HEK293 (cell line): ENCODE results near the gene GLDC.
"Not testable (repeated sequence)": the region's sequence is repeated elsewhere in the genome, so short reads cannot be mapped to it uniquely, and the experiment has no call there.

Experiments used
- PRDM1 ChIP-seq: fragments of 450-650 bp; formaldehyde crosslinking; IDR thresholded peaks from 2 replicates; pipeline ENCODE4; 2016; ENCODE audit warnings: missing biosample characterization, missing genetic modification characterization
- ZEB2 ChIP-seq: fragments of 450-650 bp; formaldehyde crosslinking; IDR thresholded peaks from 2 replicates; pipeline ENCODE4 v1.5.1; 2016; ENCODE audit warnings: missing biosample characterization, missing genetic modification characterization
- ZNF155 ChIP-seq: fragments of 450-650 bp; formaldehyde crosslinking; IDR thresholded peaks from 2 replicates; pipeline ENCODE4 v1.5.1; 2016; ENCODE audit warnings: missing biosample characterization, missing genetic modification characterization
- ZNF324 ChIP-seq: fragments of 450-650 bp; formaldehyde crosslinking; IDR thresholded peaks from 2 replicates; pipeline ENCODE4 v1.5.1; 2016; ENCODE audit warnings: missing biosample characterization, missing genetic modification characterization
- TF ChIP-seq, protein P1 (sequence below): fragments of 450-650 bp; formaldehyde crosslinking; IDR thresholded peaks from 2 replicates; pipeline ENCODE4 v1.5.1; 2016; ENCODE audit warnings: missing biosample characterization, missing genetic modification characterization
- TF ChIP-seq, protein P2 (sequence below): fragments of 450-650 bp; formaldehyde crosslinking; IDR thresholded peaks from 2 replicates; pipeline ENCODE4 v1.5.1; 2016; ENCODE audit warnings: missing biosample characterization, missing genetic modification characterization
- TF ChIP-seq, protein P3 (sequence below): fragments of 450-650 bp; formaldehyde crosslinking; IDR thresholded peaks from 2 replicates; pipeline ENCODE4 v1.5.0; 2017; ENCODE audit warnings: missing biosample characterization, missing genetic modification characterization, borderline replicate concordance

DNA sequence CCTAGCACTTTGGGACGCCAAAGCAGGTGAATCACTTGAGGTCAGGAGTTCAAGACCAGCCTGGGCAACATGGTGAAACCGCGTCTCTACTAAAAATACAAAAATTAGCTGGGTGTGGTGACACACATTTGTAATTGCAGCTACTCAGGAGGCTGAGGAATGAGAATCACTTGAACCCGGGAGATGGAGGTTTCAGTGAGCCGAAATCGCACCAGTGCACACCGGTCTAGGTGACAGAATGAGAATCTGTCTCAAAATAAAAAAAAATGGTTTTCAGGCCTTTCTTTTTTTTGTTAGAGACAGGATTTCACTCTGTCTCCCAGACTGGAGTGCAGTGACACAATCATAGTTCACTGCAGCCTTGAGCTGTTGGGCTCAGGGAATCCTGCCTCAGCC is 45.1 kb upstream of the GLDC start:
- TF ChIP-seq, protein P1, sequence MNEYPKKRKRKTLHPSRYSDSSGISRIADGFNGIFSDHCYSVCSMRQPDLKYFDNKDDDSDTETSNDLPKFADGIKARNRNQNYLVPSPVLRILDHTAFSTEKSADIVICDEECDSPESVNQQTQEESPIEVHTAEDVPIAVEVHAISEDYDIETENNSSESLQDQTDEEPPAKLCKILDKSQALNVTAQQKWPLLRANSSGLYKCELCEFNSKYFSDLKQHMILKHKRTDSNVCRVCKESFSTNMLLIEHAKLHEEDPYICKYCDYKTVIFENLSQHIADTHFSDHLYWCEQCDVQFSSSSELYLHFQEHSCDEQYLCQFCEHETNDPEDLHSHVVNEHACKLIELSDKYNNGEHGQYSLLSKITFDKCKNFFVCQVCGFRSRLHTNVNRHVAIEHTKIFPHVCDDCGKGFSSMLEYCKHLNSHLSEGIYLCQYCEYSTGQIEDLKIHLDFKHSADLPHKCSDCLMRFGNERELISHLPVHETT (tag by site-specific recombination): not testable (repeated sequence)
- not testable (repeated sequence) for TF ChIP-seq PRDM1, ZNF155, ZEB2, ZNF324 (tag by site-specific recombination)
- TF ChIP-seq, protein P2, sequence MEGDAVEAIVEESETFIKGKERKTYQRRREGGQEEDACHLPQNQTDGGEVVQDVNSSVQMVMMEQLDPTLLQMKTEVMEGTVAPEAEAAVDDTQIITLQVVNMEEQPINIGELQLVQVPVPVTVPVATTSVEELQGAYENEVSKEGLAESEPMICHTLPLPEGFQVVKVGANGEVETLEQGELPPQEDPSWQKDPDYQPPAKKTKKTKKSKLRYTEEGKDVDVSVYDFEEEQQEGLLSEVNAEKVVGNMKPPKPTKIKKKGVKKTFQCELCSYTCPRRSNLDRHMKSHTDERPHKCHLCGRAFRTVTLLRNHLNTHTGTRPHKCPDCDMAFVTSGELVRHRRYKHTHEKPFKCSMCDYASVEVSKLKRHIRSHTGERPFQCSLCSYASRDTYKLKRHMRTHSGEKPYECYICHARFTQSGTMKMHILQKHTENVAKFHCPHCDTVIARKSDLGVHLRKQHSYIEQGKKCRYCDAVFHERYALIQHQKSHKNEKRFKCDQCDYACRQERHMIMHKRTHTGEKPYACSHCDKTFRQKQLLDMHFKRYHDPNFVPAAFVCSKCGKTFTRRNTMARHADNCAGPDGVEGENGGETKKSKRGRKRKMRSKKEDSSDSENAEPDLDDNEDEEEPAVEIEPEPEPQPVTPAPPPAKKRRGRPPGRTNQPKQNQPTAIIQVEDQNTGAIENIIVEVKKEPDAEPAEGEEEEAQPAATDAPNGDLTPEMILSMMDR (tag by site-specific recombination): not testable (repeated sequence)
- TF ChIP-seq, protein P3, sequence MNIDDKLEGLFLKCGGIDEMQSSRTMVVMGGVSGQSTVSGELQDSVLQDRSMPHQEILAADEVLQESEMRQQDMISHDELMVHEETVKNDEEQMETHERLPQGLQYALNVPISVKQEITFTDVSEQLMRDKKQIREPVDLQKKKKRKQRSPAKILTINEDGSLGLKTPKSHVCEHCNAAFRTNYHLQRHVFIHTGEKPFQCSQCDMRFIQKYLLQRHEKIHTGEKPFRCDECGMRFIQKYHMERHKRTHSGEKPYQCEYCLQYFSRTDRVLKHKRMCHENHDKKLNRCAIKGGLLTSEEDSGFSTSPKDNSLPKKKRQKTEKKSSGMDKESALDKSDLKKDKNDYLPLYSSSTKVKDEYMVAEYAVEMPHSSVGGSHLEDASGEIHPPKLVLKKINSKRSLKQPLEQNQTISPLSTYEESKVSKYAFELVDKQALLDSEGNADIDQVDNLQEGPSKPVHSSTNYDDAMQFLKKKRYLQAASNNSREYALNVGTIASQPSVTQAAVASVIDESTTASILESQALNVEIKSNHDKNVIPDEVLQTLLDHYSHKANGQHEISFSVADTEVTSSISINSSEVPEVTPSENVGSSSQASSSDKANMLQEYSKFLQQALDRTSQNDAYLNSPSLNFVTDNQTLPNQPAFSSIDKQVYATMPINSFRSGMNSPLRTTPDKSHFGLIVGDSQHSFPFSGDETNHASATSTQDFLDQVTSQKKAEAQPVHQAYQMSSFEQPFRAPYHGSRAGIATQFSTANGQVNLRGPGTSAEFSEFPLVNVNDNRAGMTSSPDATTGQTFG (tag by site-specific recombination): not testable (repeated sequence)
